HG02840 (cell line): ENCODE results near the gene GDF10.

Experiments
- ATAC-seq: cut with Tn5 transposase; IDR thresholded peaks from one replicate; pipeline ENCODE4 v1.9.1; 2021; ENCODE audit warnings: mild to moderate bottlenecking, moderate library complexity, moderate number of reproducible peaks; ENCODE audit not compliant: unreplicated experiment, low FRiP score

GDF10 gene

DNA sequence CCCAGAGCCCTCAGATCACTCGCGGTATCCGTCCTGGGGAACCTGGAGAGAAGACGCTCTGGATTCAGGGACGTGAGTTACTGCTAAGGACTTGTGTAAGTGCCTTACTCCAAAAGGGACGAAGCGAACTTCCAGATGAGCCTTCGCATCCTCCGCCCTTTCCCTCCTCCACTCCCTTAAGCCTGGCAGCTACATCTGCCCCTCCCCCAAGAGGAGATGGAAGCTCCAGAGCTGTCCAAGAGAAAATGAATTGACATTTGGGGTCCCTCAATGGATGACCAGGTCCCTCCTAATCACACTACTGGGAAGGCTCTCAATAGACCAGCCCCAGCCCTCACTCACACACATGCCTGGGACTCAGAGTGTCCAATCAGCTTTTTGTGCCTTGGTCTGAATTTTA is 31.3 kb upstream of the GDF10 start:
- no peak for ATAC-seq

GRCh38 chr10:47269294-47269693 is 30.7 kb upstream of the GDF10 start:
- ATAC-seq, result no peak

- no peak for ATAC-seq
These were observed 23.9 kb upstream of the GDF10 start for GRCh38 chr10:47276071-47276470.

- no peak for ATAC-seq
These were observed 23.2 kb upstream of the GDF10 start for GRCh38 chr10:47276576-47277351.

- ATAC-seq, result no peak
These were observed 22.4 kb upstream of the GDF10 start for GRCh38 chr10:47277352-47278151.

DNA sequence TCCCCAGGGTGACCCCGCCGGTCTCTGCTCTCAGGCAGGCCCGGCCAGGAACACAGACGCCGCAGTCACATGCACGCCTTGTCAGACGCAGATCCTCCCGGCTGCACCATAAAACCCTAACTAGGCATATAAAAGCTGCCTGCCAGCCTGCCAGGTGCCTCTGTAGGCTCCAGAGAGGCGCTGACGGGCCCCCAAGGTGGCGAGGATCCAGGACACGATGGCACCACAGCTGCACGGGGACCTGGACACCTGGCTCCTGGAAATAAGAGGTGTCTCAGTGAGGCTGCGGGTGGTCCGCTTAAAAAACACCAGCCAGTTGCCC is 21.9 kb upstream of the GDF10 start:
- ATAC-seq, result no peak

DNA sequence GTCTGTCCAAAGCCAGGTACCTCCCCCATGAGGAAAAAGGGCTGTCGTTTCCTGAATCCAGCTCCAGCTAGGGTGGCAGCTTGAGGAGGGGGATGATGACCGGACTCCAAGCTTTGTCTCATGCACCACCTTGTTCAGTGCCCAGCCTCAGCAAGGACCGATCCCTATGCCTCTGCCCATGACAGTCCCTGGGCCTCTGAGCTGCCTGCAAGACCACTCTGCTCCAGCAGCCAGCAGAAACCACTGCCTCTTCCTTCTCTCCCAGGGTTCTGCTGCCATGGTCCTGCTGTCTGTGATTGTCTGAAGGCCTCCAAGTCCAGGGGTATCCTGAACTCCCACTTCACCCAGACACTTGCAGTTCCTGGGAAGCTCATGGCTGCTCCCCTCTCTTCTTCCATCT is 21.3 kb upstream of the GDF10 start:
- no peak for ATAC-seq

GRCh38 chr10:47279276-47279675 is 20.7 kb upstream of the GDF10 start:
- ATAC-seq, result no peak

- ATAC-seq, result no peak
These were observed 17.9 kb upstream of the GDF10 start for GRCh38 chr10:47282005-47282656.

- ATAC-seq, result no peak
These were observed 17.4 kb upstream of the GDF10 start for GRCh38 chr10:47282657-47283018.

GRCh38 chr10:47283101-47283630 is 16.8 kb upstream of the GDF10 start:
- no peak for ATAC-seq

DNA sequence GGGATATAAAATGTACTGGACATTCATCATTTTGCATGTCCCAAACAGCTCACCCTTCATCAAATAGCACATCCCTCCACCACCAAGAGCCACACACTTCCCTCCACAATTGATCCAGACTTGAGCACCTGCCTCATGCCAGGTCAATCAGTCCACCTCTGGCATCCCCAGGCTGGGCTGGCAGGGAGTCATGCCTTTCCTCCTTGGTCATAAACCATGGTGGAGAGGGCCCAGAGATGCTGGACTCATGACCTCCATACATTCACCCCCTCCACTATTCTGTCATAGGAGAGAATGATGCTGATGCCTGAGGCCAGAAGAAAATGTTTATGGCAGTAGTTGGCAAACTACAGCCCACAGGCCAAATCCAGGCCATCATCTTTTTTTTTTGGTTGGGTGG is 16.1 kb upstream of the GDF10 start:
- no peak for ATAC-seq

DNA sequence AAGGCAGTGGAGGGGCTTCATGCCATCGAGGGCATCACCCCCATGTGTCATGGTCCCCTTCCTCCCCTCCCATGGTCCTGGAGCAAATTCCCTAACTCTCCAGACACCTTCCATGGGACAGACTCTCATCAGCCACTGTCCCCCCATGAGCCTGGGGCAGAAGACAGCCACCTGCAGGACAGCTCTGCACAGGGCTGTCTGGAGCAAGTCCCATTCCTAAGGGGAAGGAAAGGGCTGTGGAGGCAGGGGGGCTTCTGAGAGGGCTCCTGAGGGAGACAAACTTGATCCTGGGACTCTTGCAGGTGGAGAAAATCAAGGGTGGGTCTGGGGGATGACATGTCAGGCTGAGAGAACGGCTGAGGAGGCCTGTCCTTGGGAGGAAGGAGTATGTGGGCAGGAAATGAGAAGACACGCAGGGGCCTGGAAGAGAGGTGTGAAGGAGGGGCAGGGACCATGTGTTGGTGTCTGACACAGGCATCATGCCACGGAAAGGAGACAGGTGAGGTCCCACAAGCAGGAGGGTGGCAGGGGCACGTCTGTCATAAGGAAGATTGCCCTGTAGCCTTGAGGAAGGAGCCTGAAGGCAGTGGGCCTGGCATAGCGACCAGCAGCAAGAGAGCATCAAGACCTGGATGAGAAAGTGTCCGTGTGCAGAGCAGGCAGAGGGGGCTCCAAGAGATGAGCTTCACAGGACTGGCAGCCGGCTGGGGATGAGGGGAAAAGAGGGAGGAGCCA is 14.4 kb upstream of the GDF10 start:
- no peak for ATAC-seq

GRCh38 chr10:47286116-47286505 is 13.9 kb upstream of the GDF10 start:
- ATAC-seq, result no peak

GRCh38 chr10:47286591-47287315 is 13.2 kb upstream of the GDF10 start:
- no peak for ATAC-seq

DNA sequence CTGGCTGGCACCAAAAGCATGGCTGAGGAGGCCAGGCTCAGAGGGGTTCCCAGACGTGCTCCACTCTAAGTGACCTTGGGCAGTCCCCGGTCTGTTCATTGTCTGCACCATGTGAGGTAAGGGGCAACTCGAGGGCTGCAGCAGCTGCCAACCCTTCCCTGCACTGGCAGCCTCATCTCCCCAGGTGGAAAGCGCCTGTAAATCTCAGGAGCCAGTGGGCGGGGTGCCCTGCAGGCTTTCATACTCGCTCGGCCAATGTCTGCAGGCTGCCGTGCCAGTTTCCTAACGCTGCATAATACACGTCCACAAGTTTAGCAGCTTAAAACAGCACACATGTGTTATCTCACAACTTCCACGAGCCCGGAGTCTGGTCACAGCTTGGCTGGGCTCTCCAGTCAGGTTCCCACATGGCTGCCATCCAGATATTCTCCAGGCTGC is 12.6 kb upstream of the GDF10 start:
- ATAC-seq, result no peak

DNA sequence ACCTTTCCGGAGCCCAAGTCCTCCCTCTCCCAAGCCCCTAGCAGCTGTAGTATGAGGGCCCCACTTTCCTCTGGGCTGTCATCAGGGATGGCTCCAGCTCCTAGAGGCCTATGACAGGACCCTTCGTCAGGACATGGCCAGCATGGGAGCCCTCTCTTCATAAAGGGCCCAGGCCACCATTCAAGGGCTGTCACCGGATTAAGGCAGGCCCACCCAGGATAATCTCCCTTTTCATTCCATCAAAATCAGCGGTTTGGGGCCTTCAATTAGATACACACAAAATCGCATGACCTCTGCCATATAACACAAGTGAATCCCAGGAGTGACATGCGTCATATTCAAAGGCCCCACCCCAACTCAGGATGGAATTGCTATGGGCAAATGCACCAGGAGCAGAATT is 12.2 kb upstream of the GDF10 start:
- no peak for ATAC-seq

DNA sequence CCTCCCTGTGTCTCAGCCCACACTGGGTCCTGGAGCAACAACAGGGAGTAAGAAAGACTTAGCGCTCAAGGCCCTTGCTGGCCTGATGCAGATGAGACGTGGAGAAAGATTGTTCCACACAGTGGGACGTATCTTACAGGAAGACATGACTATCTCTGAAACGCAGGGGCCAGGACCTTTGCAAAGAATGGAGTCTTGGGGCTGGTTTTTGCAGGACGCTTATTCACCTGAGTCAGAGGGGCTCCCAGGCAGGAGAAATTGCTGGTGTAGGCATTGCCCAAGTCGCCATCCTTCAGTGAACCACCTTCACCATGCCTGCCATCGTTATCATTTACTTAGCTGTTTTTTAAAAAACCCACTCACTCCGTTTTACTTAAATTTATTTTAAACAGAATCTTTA is 11.8 kb upstream of the GDF10 start:
- ATAC-seq, result no peak

GRCh38 chr10:47288916-47289495 is 11.0 kb upstream of the GDF10 start:
- ATAC-seq, result no peak

GRCh38 chr10:47289921-47290320 is 10.1 kb upstream of the GDF10 start:
- ATAC-seq, result no peak
